KMS-11 (cell line): ENCODE measurements around the gene UMOD.

Source experiments
- H2AFZ ChIP-seq: fragments of 200-600 bp; sonication (generic); 2 replicates; pipeline ENCODE4 v1.6.1; 2016; ENCODE audit warnings: antibody characterized with exemption, mixed run types, low read depth
- H3K27ac ChIP-seq: fragments of 200-600 bp; sonication (generic); 2 replicates; pipeline ENCODE4 v1.6.1; 2016; ENCODE audit warnings: mild to moderate bottlenecking, mixed run types
- H3K27me3 ChIP-seq: fragments of 200-600 bp; sonication (generic); 2 replicates; pipeline ENCODE4 v1.6.1; 2017; ENCODE audit warnings: mild to moderate bottlenecking, low read depth, mixed run types, moderate library complexity; ENCODE audit not compliant: insufficient read depth
- H3K36me3 ChIP-seq: fragments of 200-600 bp; sonication (generic); 2 replicates; pipeline ENCODE4 v1.6.1; 2017; ENCODE audit warnings: mild to moderate bottlenecking, mixed run types; ENCODE audit not compliant: insufficient read depth
- H3K4me1 ChIP-seq: fragments of 200-600 bp; sonication (generic); 2 replicates; pipeline ENCODE4 v1.6.1; 2016; ENCODE audit warnings: mild to moderate bottlenecking, low read depth, mixed run types; ENCODE audit not compliant: poor library complexity, severe bottlenecking
- H3K4me2 ChIP-seq: fragments of 200-600 bp; sonication (generic); 2 replicates; pipeline ENCODE4 v1.7.0; 2016; ENCODE audit warnings: mild to moderate bottlenecking, mixed run types
- H3K4me3 ChIP-seq: fragments of 200-600 bp; sonication (generic); IDR thresholded peaks from 2 replicates; pipeline ENCODE4 v1.6.1; 2017; ENCODE audit warnings: low read depth, low read length, mixed read lengths; ENCODE audit not compliant: insufficient read depth
- H3K79me2 ChIP-seq: fragments of 200-600 bp; sonication (generic); 2 replicates; pipeline ENCODE4 v1.6.1; 2016; ENCODE audit warnings: low read depth, mixed run types; ENCODE audit not compliant: insufficient read depth
- H3K9ac ChIP-seq: fragments of 200-600 bp; sonication (generic); 2 replicates; pipeline ENCODE4 v1.6.1; 2016; ENCODE audit warnings: mild to moderate bottlenecking, mixed run types
- H4K20me1 ChIP-seq: fragments of 200-600 bp; sonication (generic); 2 replicates; pipeline ENCODE4 v1.6.1; 2016; ENCODE audit warnings: mild to moderate bottlenecking, mixed run types; ENCODE audit not compliant: insufficient read depth
- TF ChIP-seq, protein P1 (sequence below): fragments of 200-600 bp; sonication (generic); conservative IDR thresholded peaks from 2 replicates; pipeline ENCODE4 v1.6.1; 2017; ENCODE audit warnings: low read depth, mild to moderate bottlenecking, antibody characterized with exemption, low read length, moderate library complexity, mixed read lengths

The UMOD gene

DNA sequence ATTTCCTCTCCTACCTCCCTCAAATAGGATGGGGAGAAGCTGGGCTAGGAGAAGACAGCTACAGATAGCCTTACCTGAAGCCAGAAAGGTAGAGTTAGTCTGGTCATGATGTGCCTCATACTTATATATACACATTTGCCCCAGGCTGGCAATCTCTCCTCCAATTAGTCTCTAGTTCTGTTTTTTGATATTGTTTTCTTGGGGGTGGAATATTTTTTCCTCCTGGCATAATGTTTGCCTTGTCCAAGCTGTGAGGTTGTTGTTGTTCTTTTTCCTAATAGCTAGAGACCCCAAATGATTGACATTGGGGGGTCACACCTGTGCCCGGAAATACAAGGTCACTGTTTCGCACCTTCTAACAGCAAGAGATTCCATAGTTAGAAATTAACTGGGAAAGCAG, at the start of gene UMOD:
Gene UMOD, minus strand, starts transcription at position 101 of the 400 bp plus-strand sequence. CDS start 1,978 bp downstream, outside the sequence.
- TF ChIP-seq, protein P1, sequence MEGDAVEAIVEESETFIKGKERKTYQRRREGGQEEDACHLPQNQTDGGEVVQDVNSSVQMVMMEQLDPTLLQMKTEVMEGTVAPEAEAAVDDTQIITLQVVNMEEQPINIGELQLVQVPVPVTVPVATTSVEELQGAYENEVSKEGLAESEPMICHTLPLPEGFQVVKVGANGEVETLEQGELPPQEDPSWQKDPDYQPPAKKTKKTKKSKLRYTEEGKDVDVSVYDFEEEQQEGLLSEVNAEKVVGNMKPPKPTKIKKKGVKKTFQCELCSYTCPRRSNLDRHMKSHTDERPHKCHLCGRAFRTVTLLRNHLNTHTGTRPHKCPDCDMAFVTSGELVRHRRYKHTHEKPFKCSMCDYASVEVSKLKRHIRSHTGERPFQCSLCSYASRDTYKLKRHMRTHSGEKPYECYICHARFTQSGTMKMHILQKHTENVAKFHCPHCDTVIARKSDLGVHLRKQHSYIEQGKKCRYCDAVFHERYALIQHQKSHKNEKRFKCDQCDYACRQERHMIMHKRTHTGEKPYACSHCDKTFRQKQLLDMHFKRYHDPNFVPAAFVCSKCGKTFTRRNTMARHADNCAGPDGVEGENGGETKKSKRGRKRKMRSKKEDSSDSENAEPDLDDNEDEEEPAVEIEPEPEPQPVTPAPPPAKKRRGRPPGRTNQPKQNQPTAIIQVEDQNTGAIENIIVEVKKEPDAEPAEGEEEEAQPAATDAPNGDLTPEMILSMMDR: no peak
- H3K4me3 ChIP-seq: no peak within 1 kb of the TSS
- H3K27me3 ChIP-seq: no peaks in the 10 kb centered on the region
- H3K4me2 ChIP-seq: no peak within 1 kb of the TSS
- no peaks in the 10 kb centered on the region for H3K79me2 ChIP-seq
- H2AFZ ChIP-seq: no peak within 1 kb of the TSS
- no peak within 1 kb of the TSS for H3K27ac ChIP-seq
- H3K9ac ChIP-seq: no peak within 1 kb of the TSS
- no peaks in the 10 kb centered on the region for H4K20me1 ChIP-seq
- no peaks in the 10 kb centered on the region for H3K36me3 ChIP-seq
- no peaks in the 10 kb centered on the region for H3K4me1 ChIP-seq

DNA sequence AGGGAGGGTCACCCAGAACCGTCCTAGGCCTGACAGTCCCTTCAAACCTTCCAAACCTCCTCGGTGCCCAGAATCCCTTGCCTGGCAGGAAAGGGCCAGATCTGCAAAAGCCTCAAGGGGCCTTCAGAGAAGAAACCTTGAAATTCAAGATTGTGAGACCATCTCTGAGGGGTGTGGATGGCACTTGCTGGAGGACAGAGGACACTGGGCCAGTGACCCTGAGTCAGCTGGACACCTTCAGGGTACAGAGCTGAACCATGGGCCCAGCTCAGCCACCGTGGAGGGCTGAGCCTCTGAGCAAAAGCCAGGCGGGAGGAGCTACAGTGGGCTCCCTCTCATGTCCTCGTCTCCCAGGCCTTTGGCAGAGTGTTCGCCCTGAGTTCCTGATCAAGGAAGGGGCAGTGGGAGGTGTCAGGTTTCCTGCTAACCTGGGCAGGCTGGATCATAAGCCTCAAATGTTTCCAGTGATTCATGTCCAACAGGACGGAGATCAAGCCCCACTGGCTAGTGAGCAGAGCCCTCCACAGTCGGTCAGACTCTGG, 49.0 kb upstream of the UMOD start:
- Histone ChIP-seq H3K4me2 (no peak overlapping the region), H3K4me1 (no peaks in the 10 kb centered on the region), H3K79me2 (no peaks in the 10 kb centered on the region), H4K20me1 (no peaks in the 10 kb centered on the region), H3K4me3 (no peak overlapping the region), H3K27me3 (no peaks in the 10 kb centered on the region), H3K9ac (no peak overlapping the region), H2AFZ (no peak overlapping the region), H3K27ac (no peak overlapping the region), H3K36me3 (no peaks in the 10 kb centered on the region)
- TF ChIP-seq, protein P1: no peak

DNA sequence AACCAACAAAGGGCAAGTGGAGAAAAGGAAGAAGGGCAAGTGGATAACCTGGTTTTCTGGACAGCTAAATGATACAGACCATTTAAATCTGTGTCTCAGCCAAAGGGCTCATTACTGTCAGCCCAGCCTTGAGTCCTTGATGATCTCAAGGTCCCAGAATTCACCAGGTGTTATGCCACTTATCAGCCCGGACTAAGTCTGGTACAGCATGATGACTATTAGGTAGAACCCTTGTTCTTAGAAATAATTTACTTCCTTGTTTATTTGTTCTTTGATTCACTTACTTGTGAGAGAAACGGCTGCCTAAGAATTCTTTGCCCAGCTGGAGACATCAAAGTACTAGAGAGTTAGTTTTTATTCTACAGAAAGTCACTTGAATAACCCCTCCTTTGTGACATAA, 48.6 kb upstream of the UMOD start:
- TF ChIP-seq, protein P1: no peak
- Histone ChIP-seq H3K36me3 (no peaks in the 10 kb centered on the region), H2AFZ (no peak overlapping the region), H3K9ac (no peak overlapping the region), H3K4me2 (no peak overlapping the region), H3K27me3 (no peaks in the 10 kb centered on the region), H3K27ac (no peak overlapping the region), H3K4me3 (no peak overlapping the region), H3K79me2 (no peaks in the 10 kb centered on the region), H4K20me1 (no peaks in the 10 kb centered on the region), H3K4me1 (no peaks in the 10 kb centered on the region)

DNA sequence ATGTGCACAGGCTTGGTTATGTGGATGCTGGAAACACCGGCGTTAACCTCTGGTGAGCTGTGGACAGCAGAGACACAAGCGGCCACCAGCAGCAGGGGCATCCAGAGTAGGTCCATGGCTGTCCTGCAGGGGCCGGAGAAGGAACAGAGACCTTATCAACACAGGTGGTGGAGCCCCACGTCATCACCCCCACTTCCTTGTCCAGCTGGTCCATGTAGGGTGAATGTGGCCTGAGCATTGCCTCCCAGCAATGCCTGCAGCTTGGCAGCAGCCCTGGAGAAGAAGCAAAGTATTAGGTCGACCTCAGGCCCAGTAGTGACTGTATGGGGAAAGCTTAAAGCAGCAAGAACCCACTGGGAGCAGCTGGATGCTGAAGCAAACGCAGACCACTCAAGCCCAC, 46.7 kb upstream of the UMOD start:
- Histone ChIP-seq H3K27ac (no peak overlapping the region), H3K4me2 (no peak overlapping the region), H3K27me3 (no peaks in the 10 kb centered on the region), H3K4me3 (no peak overlapping the region), H3K36me3 (no peaks in the 10 kb centered on the region), H3K4me1 (no peaks in the 10 kb centered on the region), H3K79me2 (no peaks in the 10 kb centered on the region), H3K9ac (no peak overlapping the region), H2AFZ (no peak overlapping the region), H4K20me1 (no peaks in the 10 kb centered on the region)
- TF ChIP-seq, protein P1: no peak

DNA sequence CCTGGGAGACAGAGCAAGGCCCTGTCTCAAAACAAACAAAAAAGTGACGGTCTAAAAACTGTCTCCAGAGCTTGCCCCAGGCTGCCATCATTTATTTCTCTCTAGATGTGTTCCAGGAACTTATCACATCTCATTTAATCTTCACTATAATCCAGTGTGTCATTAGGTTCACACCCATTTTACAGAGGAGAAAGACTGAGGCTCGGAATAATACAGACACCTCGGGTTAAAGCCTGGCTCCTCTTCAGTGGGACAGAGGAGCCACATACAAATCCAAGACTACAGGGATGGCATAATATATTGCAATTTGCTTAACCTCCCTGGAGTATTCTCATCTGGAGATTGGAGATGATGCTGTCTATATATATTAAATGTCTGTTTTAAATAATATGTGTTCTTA, 46.1 kb upstream of the UMOD start:
- Histone ChIP-seq H3K9ac (no peak overlapping the region), H3K4me3 (no peak overlapping the region), H3K4me2 (no peak overlapping the region), H3K27ac (no peak overlapping the region), H4K20me1 (no peaks in the 10 kb centered on the region), H3K27me3 (no peaks in the 10 kb centered on the region), H3K4me1 (no peaks in the 10 kb centered on the region), H3K79me2 (no peaks in the 10 kb centered on the region), H3K36me3 (no peaks in the 10 kb centered on the region), H2AFZ (no peak overlapping the region)
- TF ChIP-seq, protein P1: no peak
